ENCODE measurements around the gene TOMT.
A peak's percentile ranks its signal among the peaks of the same experiment; 100 is the strongest.

- TF ChIP-seq RCOR1 (IDR thresholded peaks at IDR 0.05; ENCODE audit: insufficient replicate concordance, low read length) = no peak
- TF ChIP-seq, protein P1, sequence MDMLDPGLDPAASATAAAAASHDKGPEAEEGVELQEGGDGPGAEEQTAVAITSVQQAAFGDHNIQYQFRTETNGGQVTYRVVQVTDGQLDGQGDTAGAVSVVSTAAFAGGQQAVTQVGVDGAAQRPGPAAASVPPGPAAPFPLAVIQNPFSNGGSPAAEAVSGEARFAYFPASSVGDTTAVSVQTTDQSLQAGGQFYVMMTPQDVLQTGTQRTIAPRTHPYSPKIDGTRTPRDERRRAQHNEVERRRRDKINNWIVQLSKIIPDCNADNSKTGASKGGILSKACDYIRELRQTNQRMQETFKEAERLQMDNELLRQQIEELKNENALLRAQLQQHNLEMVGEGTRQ (IDR thresholded peaks at IDR 0.05; ENCODE audit: low read depth, low read length) = no peak
- peak; percentile 91 for TF ChIP-seq CTCF (conservative IDR thresholded peaks at IDR 0.05; ENCODE audit: low read depth, low read length)
- no peak for TF ChIP-seq POLR2A (IDR thresholded peaks at IDR 0.05; ENCODE audit: low read depth, low read length)
- peak; percentile 96 for TF ChIP-seq SMC3 (IDR thresholded peaks at IDR 0.05; ENCODE audit: low read depth, low read length)
- no peak for TF ChIP-seq BHLHE40 (IDR thresholded peaks at IDR 0.05; ENCODE audit: low read depth, low read length)
- TF ChIP-seq RAD21 (IDR thresholded peaks at IDR 0.05; ENCODE audit: low read length) = peak; percentile 79
Observed at GRCh38 chr11:72091292-72091691, 14.4 kb upstream of the TOMT start.

Measured in IMR-90 (cell line).